ENCODE measurements around the gene VAV2.

DNA sequence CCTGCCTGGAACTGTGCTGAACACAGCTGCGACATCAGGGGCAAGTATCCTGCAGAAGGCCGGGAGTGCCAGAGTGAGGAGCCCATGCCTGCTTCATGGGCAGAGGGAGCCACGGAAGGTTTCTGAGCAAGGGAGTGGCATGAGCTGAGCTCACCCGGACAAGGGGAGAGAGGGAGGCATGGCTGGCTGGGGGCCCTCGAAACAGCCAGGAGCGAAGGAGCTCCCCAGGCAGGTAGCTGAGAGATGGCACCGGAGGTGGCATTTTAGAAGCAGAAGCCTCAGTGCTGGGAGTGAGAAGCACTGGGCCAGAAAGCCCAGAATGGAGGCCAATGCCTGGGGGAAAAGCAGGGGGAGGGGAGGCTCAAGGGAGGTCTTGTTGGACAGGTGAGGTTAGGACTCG, 197.1 kb downstream of the VAV2 start:
- TF ChIP-seq, protein P1, sequence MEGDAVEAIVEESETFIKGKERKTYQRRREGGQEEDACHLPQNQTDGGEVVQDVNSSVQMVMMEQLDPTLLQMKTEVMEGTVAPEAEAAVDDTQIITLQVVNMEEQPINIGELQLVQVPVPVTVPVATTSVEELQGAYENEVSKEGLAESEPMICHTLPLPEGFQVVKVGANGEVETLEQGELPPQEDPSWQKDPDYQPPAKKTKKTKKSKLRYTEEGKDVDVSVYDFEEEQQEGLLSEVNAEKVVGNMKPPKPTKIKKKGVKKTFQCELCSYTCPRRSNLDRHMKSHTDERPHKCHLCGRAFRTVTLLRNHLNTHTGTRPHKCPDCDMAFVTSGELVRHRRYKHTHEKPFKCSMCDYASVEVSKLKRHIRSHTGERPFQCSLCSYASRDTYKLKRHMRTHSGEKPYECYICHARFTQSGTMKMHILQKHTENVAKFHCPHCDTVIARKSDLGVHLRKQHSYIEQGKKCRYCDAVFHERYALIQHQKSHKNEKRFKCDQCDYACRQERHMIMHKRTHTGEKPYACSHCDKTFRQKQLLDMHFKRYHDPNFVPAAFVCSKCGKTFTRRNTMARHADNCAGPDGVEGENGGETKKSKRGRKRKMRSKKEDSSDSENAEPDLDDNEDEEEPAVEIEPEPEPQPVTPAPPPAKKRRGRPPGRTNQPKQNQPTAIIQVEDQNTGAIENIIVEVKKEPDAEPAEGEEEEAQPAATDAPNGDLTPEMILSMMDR (IDR thresholded peaks at IDR 0.05), result no peak
- no peak for TF ChIP-seq MAZ (IDR thresholded peaks at IDR 0.05; ENCODE audit: borderline replicate concordance, low read depth, low read length)
- TF ChIP-seq CHD2 (IDR thresholded peaks at IDR 0.05; ENCODE audit: low read length, partially characterized antibody), result no peak
- TF ChIP-seq, protein P2, sequence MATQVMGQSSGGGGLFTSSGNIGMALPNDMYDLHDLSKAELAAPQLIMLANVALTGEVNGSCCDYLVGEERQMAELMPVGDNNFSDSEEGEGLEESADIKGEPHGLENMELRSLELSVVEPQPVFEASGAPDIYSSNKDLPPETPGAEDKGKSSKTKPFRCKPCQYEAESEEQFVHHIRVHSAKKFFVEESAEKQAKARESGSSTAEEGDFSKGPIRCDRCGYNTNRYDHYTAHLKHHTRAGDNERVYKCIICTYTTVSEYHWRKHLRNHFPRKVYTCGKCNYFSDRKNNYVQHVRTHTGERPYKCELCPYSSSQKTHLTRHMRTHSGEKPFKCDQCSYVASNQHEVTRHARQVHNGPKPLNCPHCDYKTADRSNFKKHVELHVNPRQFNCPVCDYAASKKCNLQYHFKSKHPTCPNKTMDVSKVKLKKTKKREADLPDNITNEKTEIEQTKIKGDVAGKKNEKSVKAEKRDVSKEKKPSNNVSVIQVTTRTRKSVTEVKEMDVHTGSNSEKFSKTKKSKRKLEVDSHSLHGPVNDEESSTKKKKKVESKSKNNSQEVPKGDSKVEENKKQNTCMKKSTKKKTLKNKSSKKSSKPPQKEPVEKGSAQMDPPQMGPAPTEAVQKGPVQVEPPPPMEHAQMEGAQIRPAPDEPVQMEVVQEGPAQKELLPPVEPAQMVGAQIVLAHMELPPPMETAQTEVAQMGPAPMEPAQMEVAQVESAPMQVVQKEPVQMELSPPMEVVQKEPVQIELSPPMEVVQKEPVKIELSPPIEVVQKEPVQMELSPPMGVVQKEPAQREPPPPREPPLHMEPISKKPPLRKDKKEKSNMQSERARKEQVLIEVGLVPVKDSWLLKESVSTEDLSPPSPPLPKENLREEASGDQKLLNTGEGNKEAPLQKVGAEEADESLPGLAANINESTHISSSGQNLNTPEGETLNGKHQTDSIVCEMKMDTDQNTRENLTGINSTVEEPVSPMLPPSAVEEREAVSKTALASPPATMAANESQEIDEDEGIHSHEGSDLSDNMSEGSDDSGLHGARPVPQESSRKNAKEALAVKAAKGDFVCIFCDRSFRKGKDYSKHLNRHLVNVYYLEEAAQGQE (IDR thresholded peaks at IDR 0.05), result no peak
- TF ChIP-seq E2F6 (IDR thresholded peaks at IDR 0.05; ENCODE audit: borderline replicate concordance, low read depth), result no peak
- TF ChIP-seq, protein P3, sequence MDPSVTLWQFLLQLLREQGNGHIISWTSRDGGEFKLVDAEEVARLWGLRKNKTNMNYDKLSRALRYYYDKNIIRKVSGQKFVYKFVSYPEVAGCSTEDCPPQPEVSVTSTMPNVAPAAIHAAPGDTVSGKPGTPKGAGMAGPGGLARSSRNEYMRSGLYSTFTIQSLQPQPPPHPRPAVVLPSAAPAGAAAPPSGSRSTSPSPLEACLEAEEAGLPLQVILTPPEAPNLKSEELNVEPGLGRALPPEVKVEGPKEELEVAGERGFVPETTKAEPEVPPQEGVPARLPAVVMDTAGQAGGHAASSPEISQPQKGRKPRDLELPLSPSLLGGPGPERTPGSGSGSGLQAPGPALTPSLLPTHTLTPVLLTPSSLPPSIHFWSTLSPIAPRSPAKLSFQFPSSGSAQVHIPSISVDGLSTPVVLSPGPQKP (IDR thresholded peaks at IDR 0.05; ENCODE audit: low read depth, low read length), result no peak
- TF ChIP-seq GATA3 (IDR thresholded peaks at IDR 0.05; ENCODE audit: borderline replicate concordance), result no peak

Data from A549 (cell line).